DND-41 (cell line): Measurements from ENCODE around the gene VEGFA.

Source experiments
- CTCF ChIP-seq: IDR thresholded peaks from 2 replicates; pipeline ENCODE4 v1.5.1; 2012; ENCODE audit warnings: borderline replicate concordance, low read length, moderate library complexity, mild to moderate bottlenecking; ENCODE audit not compliant: poor library complexity, severe bottlenecking; ENCODE audit errors: extremely low read depth
- EZH2 ChIP-seq: IDR thresholded peaks from 3 replicates; pipeline ENCODE4 v1.6.1; 2012; ENCODE audit warnings: borderline replicate concordance, low read depth, mild to moderate bottlenecking, moderate library complexity, low read length, inconsistent platforms; ENCODE audit not compliant: severe bottlenecking

- TF ChIP-seq CTCF, result no peak
- no peak for TF ChIP-seq EZH2
Measured at GRCh38 chr6:43833996-43834390, 64.0 kb downstream of the VEGFA start.
